Loucy (cell line): ENCODE results near the gene TAGLN3.

Source experiments
- CTCF ChIP-seq: fragments of 200-600 bp; sonication (generic); conservative IDR thresholded peaks from 2 replicates; pipeline ENCODE4 v1.5.1; 2014; ENCODE audit warnings: mild to moderate bottlenecking, antibody characterized with exemption, low read length
- EZH2phosphoT487 ChIP-seq: fragments of 200-600 bp; IDR thresholded peaks from 2 replicates; pipeline ENCODE4 v1.6.1; 2018; ENCODE audit warnings: antibody characterized with exemption, mild to moderate bottlenecking, moderate library complexity, borderline replicate concordance

- TF ChIP-seq CTCF (no peak), EZH2phosphoT487 (no peak)
Measured at GRCh38 chr3:112030901-112031300, 32.2 kb downstream of the TAGLN3 start.
